Sigmoid colon (tissue), 7 donors: ENCODE data around the gene COMT. TPM values are rescaled to one million over a fixed set of nuclear protein-coding genes. Genes with fewer than 3 reads are reported as not detected.

Source experiments
- DNase-seq: peaks from one replicate; pipeline ENCODE4 v3.0.0-alpha.2; 2019
- H3K27ac ChIP-seq, 4 donors: fragments of 200-600 bp; sonication (generic); one replicate each; pipeline ENCODE4 v1.5.1; 2016 to 2019; ENCODE audit warnings: mild to moderate bottlenecking in 1 of 4
- H3K27me3 ChIP-seq, 3 donors: fragments of 200-600 bp; sonication (generic); one replicate each; pipeline ENCODE4 v1.5.1; 2019; ENCODE audit warnings: mild to moderate bottlenecking in 1 of 3
- H3K36me3 ChIP-seq, 4 donors: fragments of 200-600 bp; sonication (generic); one replicate each; pipeline ENCODE4 v1.5.1; 2016 to 2019
- H3K4me1 ChIP-seq, 4 donors: fragments of 200-600 bp; sonication (generic); one replicate each; pipeline ENCODE4 v1.5.1; 2017 to 2019
- H3K4me3 ChIP-seq, 4 donors: fragments of 200-600 bp; sonication (generic); one replicate each; pipeline ENCODE4 v1.5.1; 2017 to 2019; ENCODE audit warnings: mild to moderate bottlenecking in 2 of 4, moderate library complexity in 1 of 4
- H3K9me3 ChIP-seq, 4 donors: fragments of 200-600 bp in 3 of 4; sonication (generic) in 3 of 4; one replicate each; pipeline versions ENCODE4 v1.5.1 to v1.6.1; 2013 to 2019
- CTCF ChIP-seq, 4 experiments: fragments of 450-650 bp in 3 of 4; fragments of 200-600 bp in 1 of 4; IDR thresholded peaks; one replicate each; pipeline ENCODE4 v1.5.1; 2016 to 2019; ENCODE audit warnings: antibody characterized with exemption in 4 of 4, mild to moderate bottlenecking in 3 of 4, moderate library complexity in 2 of 4
- EP300 ChIP-seq, 4 donors: sonication (generic); formaldehyde crosslinking; IDR thresholded peaks; one replicate each; pipeline ENCODE4 v1.6.1; 2017; ENCODE audit warnings: antibody characterized with exemption in 4 of 4
- POLR2A ChIP-seq, 2 donors: fragments of 450-650 bp; IDR thresholded peaks; one replicate each; pipeline ENCODE4 v1.6.1; 2016; ENCODE audit warnings: antibody characterized with exemption in 2 of 2, mild to moderate bottlenecking in 2 of 2, moderate library complexity in 2 of 2
- POLR2AphosphoS5 ChIP-seq, 4 donors: sonication (generic); formaldehyde crosslinking; IDR thresholded peaks; one replicate each; pipeline ENCODE4 v1.6.1; 2017; ENCODE audit warnings: antibody characterized with exemption in 4 of 4
- WGBS, 2 donors: extraction: QIAGEN DNeasy Blood & Tissue Kit; methylation state at CpG; one replicate each; pipeline ENCODE4 v1.1.7; 2013; 5-methylcytosine and 5-hydroxymethylcytosine counted together
- intact Hi-C: fragments of 100-400 bp; cut with DNase I; formaldehyde crosslinking; loops from one replicate; pipeline ENCODE4 v1.15.1; 2023
- polyA plus RNA-seq, 3 donors: library from polyadenylated mRNA; stranded (reverse); fragments of 200-250 nt; gene quantifications; one replicate each; pipeline ENCODE4 v1.2.3, GENCODE V29; 2013
- total RNA-seq, 4 donors: library from RNA; depleted of rRNA; stranded (reverse); fragments of >200 nt; gene quantifications; one replicate each; pipeline ENCODE4 v1.1.0, GENCODE V29; 2016
- donor health status: healthy with polysubstance abuse.
- donor health status: Bipolar disorder and iron deficiency.
- donor health status: healthy.

Gene COMT
- total and polyA plus RNA-seq, 7 donors, result 62.5 to 162 (median 106) TPM

GRCh38 chr22:19978748-19979147 is 37.2 kb downstream of the COMT start:
- no peak for DNase-seq
- Histone ChIP-seq H3K9me3 (no peaks in the 10 kb centered on the region), H3K4me1 (peaks cover 0 to 25% (median 16%) of the 10 kb centered on the region in 4 donors), H3K27me3 (no peaks in the 10 kb centered on the region), H3K27ac (no peak overlapping the region), H3K36me3 (peaks cover 0 to 43% (median 11%) of the 10 kb centered on the region in 4 donors), H3K4me3 (no peak overlapping the region)
- intact Hi-C loops, result loop anchor here (10.0 kb wide), 1 partner anchor 106 kb away; the partner anchor contains the start of gene DGCR8
- 94 to 95% methylated on average over 17 of the region's 17 CpGs for WGBS, 2 donors
- TF ChIP-seq EP300 (IDR thresholded peaks at IDR 0.05) (no peak), CTCF (IDR thresholded peaks at IDR 0.05) (no peak), POLR2AphosphoS5 (IDR thresholded peaks at IDR 0.05) (no peak), POLR2A (IDR thresholded peaks at IDR 0.05) (no peak)

- Histone ChIP-seq H3K27ac (no peak overlapping the region), H3K27me3 (no peaks in the 10 kb centered on the region), H3K36me3 (peaks cover 0 to 42% (median 11%) of the 10 kb centered on the region in 4 donors), H3K4me3 (no peak overlapping the region), H3K9me3 (no peaks in the 10 kb centered on the region), H3K4me1 (peaks cover 0 to 29% (median 21%) of the 10 kb centered on the region in 4 donors)
- intact Hi-C loops, result loop anchor here (10.0 kb wide), 2 partner anchors 105 to 135 kb away; partner anchors contain the start of genes DGCR8, RANBP1 and TRMT2A
- WGBS, 2 donors, result 94 to 95% methylated on average over 52 of the region's 52 CpGs
- DNase-seq, result no peak
- TF ChIP-seq POLR2AphosphoS5 (IDR thresholded peaks at IDR 0.05) (no peak), EP300 (IDR thresholded peaks at IDR 0.05) (no peak), POLR2A (IDR thresholded peaks at IDR 0.05) (no peak), CTCF (IDR thresholded peaks at IDR 0.05) (no peak)
Measured at GRCh38 chr22:19979712-19980493, 38.3 kb downstream of the COMT start.

- Histone ChIP-seq H3K9me3 (no peaks in the 10 kb centered on the region), H3K4me3 (no peak overlapping the region), H3K4me1 (peaks cover 0 to 32% (median 28%) of the 10 kb centered on the region in 4 donors), H3K27ac (no peak overlapping the region), H3K36me3 (peaks cover 0 to 42% (median 11%) of the 10 kb centered on the region in 4 donors), H3K27me3 (no peaks in the 10 kb centered on the region)
- TF ChIP-seq EP300 (IDR thresholded peaks at IDR 0.05) (no peak), CTCF (IDR thresholded peaks at IDR 0.05) (no peak)
- DNase-seq, result no peak
- intact Hi-C loops, result loop anchor here (10.0 kb wide), 1 partner anchor 134 kb away; the partner anchor contains the start of genes RANBP1 and TRMT2A
- 92 to 93% methylated on average over 7 of the region's 7 CpGs for WGBS, 2 donors
Measured at GRCh38 chr22:19980766-19981165, 39.2 kb downstream of the COMT start.

GRCh38 chr22:19981171-19981960 is 39.8 kb downstream of the COMT start:
- intact Hi-C loops, result loop anchor here (10.0 kb wide), 1 partner anchor 133 kb away; the partner anchor contains the start of genes RANBP1 and TRMT2A
- no peak overlapping the region for H3K4me3 ChIP-seq

More at GRCh38 chr22:19981171-19981960, 39.8 kb downstream of the COMT start:
- no peak overlapping the region for H3K27ac ChIP-seq
- peaks cover 0 to 42% (median 11%) of the 10 kb centered on the region in 4 donors for H3K36me3 ChIP-seq
- H3K9me3 ChIP-seq, result no peaks in the 10 kb centered on the region
- no peak for TF ChIP-seq POLR2A (IDR thresholded peaks at IDR 0.05)
- TF ChIP-seq POLR2AphosphoS5 (IDR thresholded peaks at IDR 0.05), result no peak
- TF ChIP-seq CTCF (IDR thresholded peaks at IDR 0.05), result no peak
- TF ChIP-seq EP300 (IDR thresholded peaks at IDR 0.05), result no peak
- DNase-seq, result no peak
- no peaks in the 10 kb centered on the region for H3K27me3 ChIP-seq
- WGBS, 2 donors, result 94 to 95% methylated on average over 33 of the region's 33 CpGs
- peaks cover 0 to 36% (median 33%) of the 10 kb centered on the region in 4 donors for H3K4me1 ChIP-seq
